Measurements from ENCODE around the gene KLC1. TPM values are rescaled to one million over a fixed set of nuclear protein-coding genes. Genes with fewer than 3 reads are reported as not detected.
A peak's percentile ranks its signal among the peaks of the same experiment; 100 is the strongest.

Gene KLC1
- total RNA-seq, 1 donor from 2014 or later = 238 TPM

DNA sequence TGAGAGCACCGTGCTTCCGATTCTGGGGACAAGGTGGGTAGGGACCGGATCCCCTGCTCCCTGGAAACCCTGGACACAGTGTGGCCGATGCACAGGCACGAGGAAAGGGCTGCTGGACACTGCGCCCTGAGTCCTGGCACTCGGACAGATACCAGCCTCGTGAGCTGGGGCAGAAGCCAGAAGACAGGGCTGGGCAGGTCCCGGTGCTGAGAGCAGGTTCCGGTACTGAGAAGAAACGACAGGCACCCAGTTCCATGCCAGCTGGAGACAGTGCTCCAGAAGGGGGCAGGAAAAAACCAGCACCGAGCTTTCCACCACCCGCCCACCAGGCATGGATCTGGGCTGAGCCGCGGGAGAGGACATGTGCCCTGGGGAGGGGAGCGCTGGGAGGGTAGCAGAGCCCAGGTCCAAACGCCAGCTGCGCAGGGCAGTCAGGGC is 79.8 kb downstream of the KLC1 start:
- Histone ChIP-seq H3K9me3 (ENCODE audit: insufficient read depth, low read depth, low read length) (no peaks in the 10 kb centered on the region), H3K36me3 (ENCODE audit: insufficient read depth, low read length) (peaks cover 5% of the 10 kb centered on the region), H3K27me3 (ENCODE audit: insufficient read depth, low read length) (no peaks in the 10 kb centered on the region), H4K20me1 (ENCODE audit: insufficient read depth, low read length) (peaks cover 56% of the 10 kb centered on the region), H2AFZ (ENCODE audit: low read depth, low read length) (no peak overlapping the region), H3K4me1 (ENCODE audit: insufficient read depth, low read length) (peaks cover 10% of the 10 kb centered on the region), H3K79me2 (ENCODE audit: insufficient read depth, low read length) (peaks cover 16% of the 10 kb centered on the region), H3K9ac (ENCODE audit: low read length) (no peak overlapping the region), H3K4me3 (ENCODE audit: insufficient read depth, low read depth, low read length) (no peak overlapping the region), H3K27ac (ENCODE audit: low read depth, low read length) (no peak overlapping the region), H3K4me2 (ENCODE audit: low read length) (no peak overlapping the region)
- Mint-ChIP-seq H3K9me3 (ENCODE audit: unreplicated experiment) (no peaks in the 10 kb centered on the region), H3K4me3 (ENCODE audit: unreplicated experiment) (no peak overlapping the region), H3K36me3 (ENCODE audit: low read depth, unreplicated experiment) (peaks cover 2% of the 10 kb centered on the region), H3K4me1 (ENCODE audit: low read depth, unreplicated experiment) (peaks cover 8% of the 10 kb centered on the region), H3K27me3 (ENCODE audit: low read depth, unreplicated experiment) (no peaks in the 10 kb centered on the region), H3K27ac (ENCODE audit: unreplicated experiment) (peak overlapping the region; percentile 59)
- TF ChIP-seq, protein P1, sequence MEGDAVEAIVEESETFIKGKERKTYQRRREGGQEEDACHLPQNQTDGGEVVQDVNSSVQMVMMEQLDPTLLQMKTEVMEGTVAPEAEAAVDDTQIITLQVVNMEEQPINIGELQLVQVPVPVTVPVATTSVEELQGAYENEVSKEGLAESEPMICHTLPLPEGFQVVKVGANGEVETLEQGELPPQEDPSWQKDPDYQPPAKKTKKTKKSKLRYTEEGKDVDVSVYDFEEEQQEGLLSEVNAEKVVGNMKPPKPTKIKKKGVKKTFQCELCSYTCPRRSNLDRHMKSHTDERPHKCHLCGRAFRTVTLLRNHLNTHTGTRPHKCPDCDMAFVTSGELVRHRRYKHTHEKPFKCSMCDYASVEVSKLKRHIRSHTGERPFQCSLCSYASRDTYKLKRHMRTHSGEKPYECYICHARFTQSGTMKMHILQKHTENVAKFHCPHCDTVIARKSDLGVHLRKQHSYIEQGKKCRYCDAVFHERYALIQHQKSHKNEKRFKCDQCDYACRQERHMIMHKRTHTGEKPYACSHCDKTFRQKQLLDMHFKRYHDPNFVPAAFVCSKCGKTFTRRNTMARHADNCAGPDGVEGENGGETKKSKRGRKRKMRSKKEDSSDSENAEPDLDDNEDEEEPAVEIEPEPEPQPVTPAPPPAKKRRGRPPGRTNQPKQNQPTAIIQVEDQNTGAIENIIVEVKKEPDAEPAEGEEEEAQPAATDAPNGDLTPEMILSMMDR (IDR thresholded peaks at IDR 0.05; ENCODE audit: insufficient read depth, low read depth, low read length) = no peak
- TF ChIP-seq EZH2 (IDR thresholded peaks at IDR 0.05; ENCODE audit: insufficient read depth, low read length) = no peak
- DNase-seq (ENCODE audit: low read depth) = no peak
- FAIRE-seq = no peak

DNA sequence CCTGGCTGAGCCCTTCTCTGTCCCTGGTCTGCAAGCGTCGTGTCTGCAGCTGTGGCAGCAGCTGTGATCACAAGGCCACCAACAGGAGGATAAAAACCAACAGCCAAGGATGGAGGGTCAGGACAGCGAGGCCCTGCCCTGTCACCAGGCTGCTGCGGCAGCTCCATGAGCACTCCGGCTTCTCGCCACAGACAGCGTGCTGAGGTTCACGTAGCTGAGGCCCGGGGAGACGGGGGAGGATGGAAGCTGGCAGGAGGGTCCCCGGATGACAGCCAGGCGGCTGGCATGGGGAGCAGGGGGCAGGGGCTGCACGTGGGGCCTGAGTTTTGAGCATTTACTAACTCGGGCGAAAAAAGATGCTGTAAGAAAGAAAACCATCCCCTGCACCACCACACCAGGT is 80.8 kb downstream of the KLC1 start:
- H3K9me3 Mint-ChIP-seq (ENCODE audit: unreplicated experiment) = no peaks in the 10 kb centered on the region
- H3K27me3 Mint-ChIP-seq (ENCODE audit: low read depth, unreplicated experiment) = no peaks in the 10 kb centered on the region
- H2AFZ ChIP-seq (ENCODE audit: low read depth, low read length) = no peak overlapping the region
- no peak overlapping the region for H3K27ac ChIP-seq (ENCODE audit: low read depth, low read length)
- peak overlapping the region; percentile 53 for H3K27ac Mint-ChIP-seq (ENCODE audit: unreplicated experiment)
- peaks cover 56% of the 10 kb centered on the region for H4K20me1 ChIP-seq (ENCODE audit: insufficient read depth, low read length)
- H3K4me1 Mint-ChIP-seq (ENCODE audit: low read depth, unreplicated experiment) = peaks cover 12% of the 10 kb centered on the region
- TF ChIP-seq, protein P1 (IDR thresholded peaks at IDR 0.05; ENCODE audit: insufficient read depth, low read depth, low read length) = no peak
- no peak for TF ChIP-seq EZH2 (IDR thresholded peaks at IDR 0.05; ENCODE audit: insufficient read depth, low read length)
- H3K36me3 ChIP-seq (ENCODE audit: insufficient read depth, low read length) = peaks cover under 1% of the 10 kb centered on the region
- H3K4me2 ChIP-seq (ENCODE audit: low read length) = no peak overlapping the region
- peaks cover 26% of the 10 kb centered on the region for H3K79me2 ChIP-seq (ENCODE audit: insufficient read depth, low read length)
- DNase-seq (ENCODE audit: low read depth) = no peak
- no peak overlapping the region for H3K4me3 Mint-ChIP-seq (ENCODE audit: unreplicated experiment)
- H3K4me3 ChIP-seq (ENCODE audit: insufficient read depth, low read depth, low read length) = no peak overlapping the region
- H3K9me3 ChIP-seq (ENCODE audit: insufficient read depth, low read depth, low read length) = no peaks in the 10 kb centered on the region
- no peaks in the 10 kb centered on the region for H3K27me3 ChIP-seq (ENCODE audit: insufficient read depth, low read length)
- FAIRE-seq = no peak
- peaks cover 14% of the 10 kb centered on the region for H3K4me1 ChIP-seq (ENCODE audit: insufficient read depth, low read length)
- H3K9ac ChIP-seq (ENCODE audit: low read length) = no peak overlapping the region
- H3K36me3 Mint-ChIP-seq (ENCODE audit: low read depth, unreplicated experiment) = peaks cover 2% of the 10 kb centered on the region

DNA sequence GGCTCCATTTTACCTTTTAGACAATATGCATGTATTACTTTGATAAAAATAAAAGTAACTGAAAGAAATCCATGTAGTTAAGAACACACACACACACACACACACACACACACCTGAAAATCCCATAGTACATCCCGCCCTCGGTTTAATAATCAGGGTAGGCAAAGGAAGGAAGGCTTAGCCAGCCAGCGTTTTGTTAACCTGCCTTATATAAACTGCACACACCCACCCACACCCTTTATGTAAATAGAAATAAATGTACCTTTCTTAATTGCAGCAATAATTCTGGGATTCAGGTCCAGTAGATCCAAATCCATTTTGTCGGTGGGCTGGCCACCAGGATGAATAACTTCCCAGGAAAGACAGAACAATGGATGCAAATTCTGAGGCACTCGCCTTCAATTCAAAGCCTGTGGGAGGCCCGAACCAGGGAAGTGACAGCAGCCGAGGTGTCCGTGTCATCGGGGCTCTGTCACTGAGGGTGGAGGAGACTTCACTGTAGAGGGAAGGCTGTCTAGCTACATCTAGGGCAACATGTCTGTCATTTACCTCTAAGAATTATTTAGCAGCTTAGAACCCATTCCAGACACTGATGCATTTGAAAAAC is 81.9 kb downstream of the KLC1 start:
- Mint-ChIP-seq H3K27me3 (ENCODE audit: low read depth, unreplicated experiment) (no peaks in the 10 kb centered on the region), H3K36me3 (ENCODE audit: low read depth, unreplicated experiment) (peaks cover 2% of the 10 kb centered on the region), H3K4me3 (ENCODE audit: unreplicated experiment) (no peak overlapping the region), H3K27ac (ENCODE audit: unreplicated experiment) (peak overlapping the region; percentile 53), H3K4me1 (ENCODE audit: low read depth, unreplicated experiment) (peaks cover 12% of the 10 kb centered on the region), H3K9me3 (ENCODE audit: unreplicated experiment) (no peaks in the 10 kb centered on the region)
- no peak overlapping the region for H3K27ac ChIP-seq (ENCODE audit: low read depth, low read length)
- no peak overlapping the region for H3K9ac ChIP-seq (ENCODE audit: low read length)
- no peaks in the 10 kb centered on the region for H3K9me3 ChIP-seq (ENCODE audit: insufficient read depth, low read depth, low read length)
- no peak overlapping the region for H2AFZ ChIP-seq (ENCODE audit: low read depth, low read length)
- H3K79me2 ChIP-seq (ENCODE audit: insufficient read depth, low read length) = peaks cover 29% of the 10 kb centered on the region
- peaks cover 46% of the 10 kb centered on the region for H4K20me1 ChIP-seq (ENCODE audit: insufficient read depth, low read length)
- peaks cover 14% of the 10 kb centered on the region for H3K4me1 ChIP-seq (ENCODE audit: insufficient read depth, low read length)
- TF ChIP-seq EZH2 (IDR thresholded peaks at IDR 0.05; ENCODE audit: insufficient read depth, low read length) = no peak
- TF ChIP-seq, protein P1 (IDR thresholded peaks at IDR 0.05; ENCODE audit: insufficient read depth, low read depth, low read length) = no peak
- H3K4me2 ChIP-seq (ENCODE audit: low read length) = no peak overlapping the region
- FAIRE-seq = no peak
- H3K27me3 ChIP-seq (ENCODE audit: insufficient read depth, low read length) = no peaks in the 10 kb centered on the region
- DNase-seq (ENCODE audit: low read depth) = no peak
- H3K36me3 ChIP-seq (ENCODE audit: insufficient read depth, low read length) = no peaks in the 10 kb centered on the region
- no peak overlapping the region for H3K4me3 ChIP-seq (ENCODE audit: insufficient read depth, low read depth, low read length)
